PC-9 (cell line): ENCODE results near the gene DPH7. TPM values are rescaled to one million over a fixed set of nuclear protein-coding genes. Genes with fewer than 3 reads are reported as not detected.
"Not testable (repeated sequence)": the region's sequence is repeated elsewhere in the genome, so short reads cannot be mapped to it uniquely, and the experiment has no call there.

ENCODE experiments used
- BruUV-seq: library from RNA; stranded (reverse); fragments of 400-500 nt; replicated peaks from 2 replicates; lab custom pipeline; 2021; lab: Mats Ljungman, UMichigan
- CTCF ChIA-PET: fragments of 300-600 bp; sonication (Branson Sonifier 250); formaldehyde crosslinking; loops from one replicate; lab custom pipeline; 2022; ENCODE audit warnings: antibody characterized with exemption; lab: Charles Lee
- POLR2A ChIA-PET: fragments of 300-600 bp; sonication (Branson Sonifier 250); formaldehyde crosslinking; loops from one replicate; lab custom pipeline; 2022; ENCODE audit warnings: antibody characterized with exemption; ENCODE audit not compliant: unreplicated experiment; lab: Charles Lee
- DNase-seq, 2 experiments: peaks; one replicate each; pipeline versions ENCODE4 v3.0.0 to v3.0.0-alpha.2; 2015 to 2022; ENCODE audit warnings: mixed read lengths in 1 of 2
- H2AFZ ChIP-seq: fragments of 200-600 bp; sonication (generic); 2 replicates; pipeline ENCODE4 v1.8.1; 2017; ENCODE audit warnings: antibody characterized with exemption
- H3F3A ChIP-seq: fragments of 200-600 bp; sonication (generic); 2 replicates; pipeline ENCODE4 v1.8.1; 2017; ENCODE audit warnings: antibody characterized with exemption, mild to moderate bottlenecking, low read depth; ENCODE audit not compliant: insufficient read depth
- H3K27ac ChIP-seq: fragments of 200-600 bp; sonication (generic); 2 replicates; pipeline ENCODE4 v1.6.1; 2016; ENCODE audit warnings: mixed run types
- H3K27me3 ChIP-seq: fragments of 200-600 bp; sonication (generic); 2 replicates; pipeline ENCODE4 v1.6.1; 2016; ENCODE audit warnings: low read depth, mixed run types; ENCODE audit not compliant: insufficient read depth
- H3K36me3 ChIP-seq: fragments of 200-600 bp; sonication (generic); 2 replicates; pipeline ENCODE4 v1.6.1; 2016; ENCODE audit warnings: low read depth, mixed run types
- H3K4me1 ChIP-seq: fragments of 200-600 bp; sonication (generic); replicated peaks from 2 replicates; pipeline ENCODE4 v1.6.1; 2016; ENCODE audit warnings: mixed run types; ENCODE audit not compliant: insufficient read depth
- H3K4me2 ChIP-seq: fragments of 200-600 bp; sonication (generic); 2 replicates; pipeline ENCODE4 v1.6.1; 2017; ENCODE audit warnings: mixed run types
- H3K4me3 ChIP-seq: fragments of 200-600 bp; sonication (generic); 2 replicates; pipeline ENCODE4 v1.6.1; 2016; ENCODE audit warnings: mixed run types
- H3K79me2 ChIP-seq: fragments of 200-600 bp; sonication (generic); 2 replicates; pipeline ENCODE4 v1.6.1; 2017; ENCODE audit warnings: low read depth, mixed run types
- H3K9me2 ChIP-seq: fragments of 200-600 bp; sonication (generic); 2 replicates; pipeline ENCODE4 v1.8.1; 2017; ENCODE audit warnings: mild to moderate bottlenecking; ENCODE audit not compliant: insufficient read depth
- H3K9me3 ChIP-seq: fragments of 200-600 bp; sonication (generic); 2 replicates; pipeline ENCODE4 v1.8.1; 2016; ENCODE audit warnings: low read depth; ENCODE audit not compliant: insufficient read depth
- H4K20me1 ChIP-seq: fragments of 200-600 bp; sonication (generic); 2 replicates; pipeline ENCODE4 v1.8.1; 2017; ENCODE audit not compliant: insufficient read depth
- EZH2 ChIP-seq: fragments of 200-600 bp; sonication (generic); IDR thresholded peaks from 2 replicates; pipeline ENCODE4 v1.8.0; 2017; ENCODE audit warnings: antibody characterized with exemption, low read depth
- intact Hi-C: fragments of 100-400 bp; cut with micrococcal nuclease; formaldehyde crosslinking; loops from one replicate; pipeline ENCODE4 v1.10.0; 2022; ENCODE audit not compliant: unreplicated experiment
- total RNA-seq: library from RNA; stranded (reverse); gene quantifications from 2 replicates; pipeline ENCODE4 v1.2.3, GENCODE V29; 2021
- TF ChIP-seq, protein P1 (sequence below): fragments of 200-600 bp; sonication (generic); conservative IDR thresholded peaks from 2 replicates; pipeline ENCODE4 v1.6.1; 2017; ENCODE audit warnings: mixed run types, antibody characterized with exemption, mild to moderate bottlenecking, moderate library complexity

DPH7 gene
- total RNA-seq, 1 experiment from 2014 or later: 48.5 TPM

DNA sequence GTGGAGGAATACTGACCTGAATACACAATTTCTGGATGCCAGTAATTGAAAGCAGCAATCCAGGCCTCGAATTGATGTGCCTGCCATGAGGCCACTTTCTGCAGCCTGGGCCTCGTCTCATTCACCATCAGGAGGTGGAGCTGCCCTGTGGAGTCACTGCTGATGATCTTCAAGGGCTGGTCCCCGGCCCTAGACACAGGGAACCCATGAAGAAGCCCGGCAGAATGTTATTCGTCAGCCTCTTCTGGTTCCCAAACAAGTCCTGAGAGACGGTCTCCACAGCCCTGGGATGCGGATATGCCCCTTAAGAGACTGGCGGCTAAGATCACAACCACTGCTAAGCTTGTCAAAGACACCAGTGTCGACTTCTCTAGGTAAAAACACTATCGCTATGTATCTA lies 4.5 kb downstream of the DPH7 start:
- TF ChIP-seq EZH2: no peak
- TF ChIP-seq, protein P1, sequence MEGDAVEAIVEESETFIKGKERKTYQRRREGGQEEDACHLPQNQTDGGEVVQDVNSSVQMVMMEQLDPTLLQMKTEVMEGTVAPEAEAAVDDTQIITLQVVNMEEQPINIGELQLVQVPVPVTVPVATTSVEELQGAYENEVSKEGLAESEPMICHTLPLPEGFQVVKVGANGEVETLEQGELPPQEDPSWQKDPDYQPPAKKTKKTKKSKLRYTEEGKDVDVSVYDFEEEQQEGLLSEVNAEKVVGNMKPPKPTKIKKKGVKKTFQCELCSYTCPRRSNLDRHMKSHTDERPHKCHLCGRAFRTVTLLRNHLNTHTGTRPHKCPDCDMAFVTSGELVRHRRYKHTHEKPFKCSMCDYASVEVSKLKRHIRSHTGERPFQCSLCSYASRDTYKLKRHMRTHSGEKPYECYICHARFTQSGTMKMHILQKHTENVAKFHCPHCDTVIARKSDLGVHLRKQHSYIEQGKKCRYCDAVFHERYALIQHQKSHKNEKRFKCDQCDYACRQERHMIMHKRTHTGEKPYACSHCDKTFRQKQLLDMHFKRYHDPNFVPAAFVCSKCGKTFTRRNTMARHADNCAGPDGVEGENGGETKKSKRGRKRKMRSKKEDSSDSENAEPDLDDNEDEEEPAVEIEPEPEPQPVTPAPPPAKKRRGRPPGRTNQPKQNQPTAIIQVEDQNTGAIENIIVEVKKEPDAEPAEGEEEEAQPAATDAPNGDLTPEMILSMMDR: no peak
- POLR2A ChIA-PET: no interaction called here
- H2AFZ ChIP-seq: no peak overlapping the region
- H3K27ac ChIP-seq: no peak overlapping the region
- no peaks in the 10 kb centered on the region for H3K9me2 ChIP-seq
- no peak overlapping the region for H3K4me2 ChIP-seq
- H3K4me3 ChIP-seq: no peak overlapping the region
- no peaks in the 10 kb centered on the region for H3K27me3 ChIP-seq
- H3K36me3 ChIP-seq: peaks cover 22% of the 10 kb centered on the region
- peaks cover 3% of the 10 kb centered on the region; the same call in 1 of the 2 replicates for H3F3A ChIP-seq
- peaks cover 35% of the 10 kb centered on the region for H3K79me2 ChIP-seq
- no TSS peak for BruUV-seq
- peaks cover 16% of the 10 kb centered on the region for H3K4me1 ChIP-seq
- H4K20me1 ChIP-seq: peaks cover 25% of the 10 kb centered on the region
- DNase-seq: no peak
- no peaks in the 10 kb centered on the region for H3K9me3 ChIP-seq
- intact Hi-C loops: no loop called here
- CTCF ChIA-PET: no interaction called here

DNA sequence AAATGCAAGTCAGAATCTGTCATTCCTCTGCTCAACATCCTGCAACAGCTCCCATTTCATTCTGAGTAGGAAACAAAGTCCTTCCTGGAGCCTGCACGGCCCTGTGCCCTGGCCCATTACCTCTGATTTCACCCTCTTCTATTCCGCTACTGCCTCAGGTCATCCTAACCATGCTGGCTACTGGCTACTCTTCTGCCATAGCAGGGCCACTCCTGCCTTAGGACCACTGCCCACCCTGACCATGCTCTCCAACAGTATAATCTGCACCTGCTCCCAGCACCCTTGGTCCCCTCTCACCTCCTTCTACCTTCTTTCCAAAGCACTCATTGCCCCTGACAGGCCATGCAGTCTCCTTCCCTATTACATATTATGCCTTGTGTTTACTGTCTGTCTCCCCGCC lies 8.2 kb downstream of the DPH7 start:
- H3K27ac ChIP-seq: no peak overlapping the region
- BruUV-seq: no TSS peak
- H3K9me3 ChIP-seq: no peaks in the 10 kb centered on the region
- H3K79me2 ChIP-seq: peaks cover 6% of the 10 kb centered on the region
- no peak overlapping the region for H2AFZ ChIP-seq
- no peaks in the 10 kb centered on the region for H3K9me2 ChIP-seq
- no peak overlapping the region for H3K4me3 ChIP-seq
- ChIA-PET CTCF (interaction anchor here (0.6 kb wide), 1 partner anchor 52 kb away, joined by 5 read pairs; no protein-coding TSS in a partner anchor), POLR2A (interaction anchor here (0.7 kb wide), 1 partner anchor 19 kb away, joined by 3 read pairs; no protein-coding TSS in a partner anchor)
- H4K20me1 ChIP-seq: peaks cover 3% of the 10 kb centered on the region
- H3K36me3 ChIP-seq: peaks cover 15% of the 10 kb centered on the region
- no peaks in the 10 kb centered on the region for H3F3A ChIP-seq
- TF ChIP-seq, protein P1: no peak
- no peak for DNase-seq
- intact Hi-C loops: no loop called here
- H3K4me1 ChIP-seq: no peaks in the 10 kb centered on the region
- no peaks in the 10 kb centered on the region for H3K27me3 ChIP-seq
- H3K4me2 ChIP-seq: no peak overlapping the region

DNA sequence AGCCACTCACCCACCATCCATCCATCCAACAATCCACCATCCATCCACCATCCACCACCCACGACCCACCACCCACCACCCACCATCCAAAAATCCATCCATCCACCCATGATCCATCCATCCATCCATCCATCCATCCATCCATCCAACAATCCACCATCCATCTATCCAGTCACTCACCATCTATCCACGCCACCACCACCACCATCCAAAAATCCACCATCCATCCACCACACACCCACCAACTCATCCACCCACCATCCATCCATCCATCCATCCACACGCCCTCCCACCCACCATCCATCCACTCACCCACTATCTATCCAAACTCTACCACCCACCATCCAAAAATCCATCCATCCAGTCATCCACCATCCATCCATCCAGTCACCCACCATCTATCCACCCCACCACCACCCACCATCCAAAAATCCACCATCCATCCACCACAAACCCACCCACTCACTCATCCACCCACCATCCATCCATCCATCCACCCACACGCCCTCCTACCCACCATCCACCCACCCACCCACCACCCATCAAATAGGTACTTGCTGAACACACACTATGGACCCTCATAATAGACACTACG lies 9.0 kb downstream of the DPH7 start:
- H3K4me3 ChIP-seq: no peak overlapping the region
- no peaks in the 10 kb centered on the region for H3F3A ChIP-seq
- CTCF ChIA-PET: interaction anchor here (0.6 kb wide), 1 partner anchor 53 kb away, joined by 5 read pairs; no protein-coding TSS in a partner anchor
- H3K9me2 ChIP-seq: no peaks in the 10 kb centered on the region
- peaks cover 11% of the 10 kb centered on the region for H3K36me3 ChIP-seq
- no peaks in the 10 kb centered on the region; the same call in 1 of the 2 replicates for H4K20me1 ChIP-seq
- H3K4me1 ChIP-seq: no peaks in the 10 kb centered on the region
- H3K79me2 ChIP-seq: no peaks in the 10 kb centered on the region
- H3K27me3 ChIP-seq: no peaks in the 10 kb centered on the region
- intact Hi-C loops: no loop called here
- no TSS peak for BruUV-seq
- no peak for TF ChIP-seq EZH2
- TF ChIP-seq, protein P1: no peak
- no peak overlapping the region for H3K4me2 ChIP-seq
- no peak overlapping the region for H3K27ac ChIP-seq
- H2AFZ ChIP-seq: no peak overlapping the region
- H3K9me3 ChIP-seq: no peaks in the 10 kb centered on the region
- POLR2A ChIA-PET: no interaction called here
- no peak for DNase-seq

DNA sequence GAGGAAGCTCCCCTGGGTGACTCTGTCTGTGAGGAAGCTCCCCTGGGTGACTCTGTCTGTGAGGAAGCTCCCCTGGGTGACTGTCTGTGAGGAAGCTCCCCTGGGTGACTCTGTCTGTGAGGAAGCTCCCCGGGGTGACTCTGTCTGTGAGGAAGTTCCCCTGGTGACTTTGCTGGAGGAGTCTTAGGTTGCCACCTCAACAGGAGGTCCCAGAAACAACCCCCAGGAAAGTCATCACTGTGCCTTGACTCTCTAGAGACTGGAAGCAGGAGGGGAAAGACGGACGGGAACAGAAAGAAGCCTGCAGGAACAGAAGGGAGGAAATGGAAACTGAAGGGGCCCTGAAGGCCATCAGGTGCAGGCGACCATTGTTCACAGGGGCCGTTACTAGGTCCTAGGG lies 10.3 kb downstream of the DPH7 start:
- DNase-seq, H3K4me2 ChIP-seq, H3K27me3 ChIP-seq, H3F3A ChIP-seq, H3K4me3 ChIP-seq, intact Hi-C loops, H3K9me3 ChIP-seq, POLR2A ChIA-PET, CTCF ChIA-PET, H3K4me1 ChIP-seq, H2AFZ ChIP-seq, BruUV-seq, H3K9me2 ChIP-seq, H3K27ac ChIP-seq, H4K20me1 ChIP-seq, H3K79me2 ChIP-seq: not testable (repeated sequence)
- H3K36me3 ChIP-seq: peaks cover 11% of the 10 kb centered on the region
